ENCODE measurements around the gene LYL1. TPM values are rescaled to one million over a fixed set of nuclear protein-coding genes. Genes with fewer than 3 reads are reported as not detected.

LYL1 gene
- total and polyA plus RNA-seq, 2 of the 13 experiments (the other 11 are each of a cell fraction or from before 2014, with no cell fraction given), result 0.75 to 0.92 TPM

DNA sequence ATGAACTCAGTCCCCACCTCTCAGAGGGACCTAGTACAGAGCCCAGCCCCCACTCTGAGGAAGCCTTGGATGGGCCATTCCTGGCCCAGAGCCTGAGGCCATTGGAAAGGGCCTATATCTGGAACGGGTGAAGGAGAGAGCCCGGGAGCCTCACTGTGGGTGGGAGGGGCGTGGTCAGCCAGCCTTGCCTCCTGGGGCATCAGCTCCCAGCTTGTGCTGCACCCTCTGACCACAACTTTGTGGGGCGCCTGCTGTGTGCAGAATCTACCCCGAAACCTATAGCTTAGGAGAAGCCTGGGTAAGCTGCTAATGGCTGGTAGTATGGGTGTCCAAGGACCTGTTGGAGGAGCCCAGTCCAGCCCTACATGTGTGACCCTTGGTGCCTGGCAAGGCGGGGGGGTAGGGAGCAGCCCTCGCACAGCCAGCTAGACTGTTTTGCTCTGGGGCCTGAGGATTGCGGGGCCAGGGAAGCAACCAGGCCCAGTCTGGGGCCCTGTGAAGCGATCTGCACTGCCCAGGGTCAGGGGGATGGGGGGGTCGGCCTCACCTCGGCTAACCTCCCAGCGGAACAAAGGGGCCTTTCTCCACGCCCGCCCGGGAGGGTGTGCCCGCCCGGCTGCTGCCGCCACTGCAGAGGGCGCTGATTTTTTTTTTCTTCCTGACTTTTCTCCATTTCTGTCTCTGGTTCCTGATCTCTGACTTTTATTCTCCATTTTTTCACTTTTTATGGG is 42.3 kb downstream of the LYL1 start (continued):
- TF ChIP-seq, protein P1, sequence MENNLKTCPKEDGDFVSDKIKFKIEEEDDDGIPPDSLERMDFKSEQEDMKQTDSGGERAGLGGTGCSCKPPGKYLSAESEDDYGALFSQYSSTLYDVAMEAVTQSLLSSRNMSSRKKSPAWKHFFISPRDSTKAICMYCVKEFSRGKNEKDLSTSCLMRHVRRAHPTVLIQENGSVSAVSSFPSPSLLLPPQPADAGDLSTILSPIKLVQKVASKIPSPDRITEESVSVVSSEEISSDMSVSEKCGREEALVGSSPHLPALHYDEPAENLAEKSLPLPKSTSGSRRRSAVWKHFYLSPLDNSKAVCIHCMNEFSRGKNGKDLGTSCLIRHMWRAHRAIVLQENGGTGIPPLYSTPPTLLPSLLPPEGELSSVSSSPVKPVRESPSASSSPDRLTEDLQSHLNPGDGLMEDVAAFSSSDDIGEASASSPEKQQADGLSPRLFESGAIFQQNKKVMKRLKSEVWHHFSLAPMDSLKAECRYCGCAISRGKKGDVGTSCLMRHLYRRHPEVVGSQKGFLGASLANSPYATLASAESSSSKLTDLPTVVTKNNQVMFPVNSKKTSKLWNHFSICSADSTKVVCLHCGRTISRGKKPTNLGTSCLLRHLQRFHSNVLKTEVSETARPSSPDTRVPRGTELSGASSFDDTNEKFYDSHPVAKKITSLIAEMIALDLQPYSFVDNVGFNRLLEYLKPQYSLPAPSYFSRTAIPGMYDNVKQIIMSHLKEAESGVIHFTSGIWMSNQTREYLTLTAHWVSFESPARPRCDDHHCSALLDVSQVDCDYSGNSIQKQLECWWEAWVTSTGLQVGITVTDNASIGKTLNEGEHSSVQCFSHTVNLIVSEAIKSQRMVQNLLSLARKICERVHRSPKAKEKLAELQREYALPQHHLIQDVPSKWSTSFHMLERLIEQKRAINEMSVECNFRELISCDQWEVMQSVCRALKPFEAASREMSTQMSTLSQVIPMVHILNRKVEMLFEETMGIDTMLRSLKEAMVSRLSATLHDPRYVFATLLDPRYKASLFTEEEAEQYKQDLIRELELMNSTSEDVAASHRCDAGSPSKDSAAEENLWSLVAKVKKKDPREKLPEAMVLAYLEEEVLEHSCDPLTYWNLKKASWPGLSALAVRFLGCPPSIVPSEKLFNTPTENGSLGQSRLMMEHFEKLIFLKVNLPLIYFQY (CRISPR knock-in tag; IDR thresholded peaks at IDR 0.05; ENCODE audit: borderline replicate concordance), result peak; percentile 27; the same call in 1 of the 2 replicates
- TF ChIP-seq ZNF792 (CRISPR knock-in tag; IDR thresholded peaks at IDR 0.05) (no peak), HOXA5 (CRISPR knock-in tag; IDR thresholded peaks at IDR 0.05) (0 out of 2 replicates have a peak, but pooled peaks have one; percentile 12), GFI1 (CRISPR knock-in tag; IDR thresholded peaks at IDR 0.05; ENCODE audit: borderline replicate concordance) (peak; percentile 67; the same call in 1 of the 2 replicates), PRMT3 (CRISPR knock-in tag; IDR thresholded peaks at IDR 0.05; ENCODE audit: borderline replicate concordance, low read depth) (no peak), ZSCAN25 (CRISPR knock-in tag; IDR thresholded peaks at IDR 0.05) (peak; percentile 34; the same call in 1 of the 2 replicates), ZBTB10 (CRISPR knock-in tag; IDR thresholded peaks at IDR 0.05; ENCODE audit: borderline replicate concordance) (peak; percentile 31; the same call in 1 of the 2 replicates), SMYD3 (CRISPR knock-in tag; IDR thresholded peaks at IDR 0.05) (0 out of 2 replicates have a peak, but pooled peaks have one; percentile 6), ZNF777 (CRISPR knock-in tag; IDR thresholded peaks at IDR 0.05) (peak; percentile 27; the same call in 1 of the 2 replicates), ZNF280B (CRISPR knock-in tag; IDR thresholded peaks at IDR 0.05; ENCODE audit: borderline replicate concordance) (no peak), KLF15 (CRISPR knock-in tag; IDR thresholded peaks at IDR 0.05; ENCODE audit: borderline replicate concordance) (no peak), RARA (CRISPR knock-in tag; IDR thresholded peaks at IDR 0.05) (peak; percentile 83), ZNF790 (CRISPR knock-in tag; IDR thresholded peaks at IDR 0.05; ENCODE audit: borderline replicate concordance) (0 out of 2 replicates have a peak, but pooled peaks have one; percentile 19), ZNF619 (CRISPR knock-in tag; IDR thresholded peaks at IDR 0.05) (no peak)
- TF ChIP-seq, protein P2, sequence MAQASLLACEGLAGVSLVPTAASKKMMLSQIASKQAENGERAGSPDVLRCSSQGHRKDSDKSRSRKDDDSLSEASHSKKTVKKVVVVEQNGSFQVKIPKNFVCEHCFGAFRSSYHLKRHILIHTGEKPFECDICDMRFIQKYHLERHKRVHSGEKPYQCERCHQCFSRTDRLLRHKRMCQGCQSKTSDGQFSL (CRISPR knock-in tag; IDR thresholded peaks at IDR 0.05), result peak; percentile 94
